GM19438 (cell line): ENCODE measurements around the gene CDHR1.
A peak's percentile ranks its signal among the peaks of the same experiment; 100 is the strongest.
"Not testable (repeated sequence)": the region's sequence is repeated elsewhere in the genome, so short reads cannot be mapped to it uniquely, and the experiment has no call there.

Experiments used
- ATAC-seq: cut with Tn5 transposase; IDR thresholded peaks from one replicate; pipeline ENCODE4 v1.9.1; 2021; ENCODE audit warnings: low read depth; ENCODE audit not compliant: unreplicated experiment

Gene CDHR1

GRCh38 chr10:84194424-84195043, at the start of gene CDHR1:
CDHR1 (plus strand) TSS chr10:84194537; CDS start chr10:84194761, 224 bp downstream.
- peak; percentile 67 for ATAC-seq

- ATAC-seq: no peak
Measured at GRCh38 chr10:84147347-84147746, 47.0 kb upstream of the CDHR1 start.

GRCh38 chr10:84148006-84148597, 46.2 kb upstream of the CDHR1 start:
- peak; percentile 57 for ATAC-seq

GRCh38 chr10:84149854-84150253, 44.5 kb upstream of the CDHR1 start:
- no peak for ATAC-seq

GRCh38 chr10:84152769-84153168, 41.6 kb upstream of the CDHR1 start:
- ATAC-seq: no peak

- no peak for ATAC-seq
Measured at GRCh38 chr10:84155521-84155920, 38.8 kb upstream of the CDHR1 start.

- no peak for ATAC-seq
Measured at GRCh38 chr10:84156009-84156408, 38.3 kb upstream of the CDHR1 start.

- ATAC-seq: peak; percentile 45
Measured at GRCh38 chr10:84156768-84157167, 37.6 kb upstream of the CDHR1 start.

GRCh38 chr10:84158061-84158460, 36.3 kb upstream of the CDHR1 start:
- no peak for ATAC-seq

- no peak for ATAC-seq
Measured at GRCh38 chr10:84158550-84158949, 35.8 kb upstream of the CDHR1 start.

- ATAC-seq: no peak
Measured at GRCh38 chr10:84159076-84159685, 35.2 kb upstream of the CDHR1 start.

GRCh38 chr10:84160663-84161362, 33.5 kb upstream of the CDHR1 start:
- ATAC-seq: no peak

GRCh38 chr10:84163996-84164395, 30.3 kb upstream of the CDHR1 start:
- ATAC-seq: no peak

- ATAC-seq: no peak
Measured at GRCh38 chr10:84164442-84164841, 29.9 kb upstream of the CDHR1 start.

- ATAC-seq: peak; percentile 57
Measured at GRCh38 chr10:84166620-84167288, 27.6 kb upstream of the CDHR1 start.

- ATAC-seq: peak; percentile 30
Measured at GRCh38 chr10:84167289-84167653, 27.1 kb upstream of the CDHR1 start.

GRCh38 chr10:84168382-84168781, 26.0 kb upstream of the CDHR1 start:
- not testable (repeated sequence) for ATAC-seq

- ATAC-seq: not testable (repeated sequence)
Measured at GRCh38 chr10:84171237-84171636, 23.1 kb upstream of the CDHR1 start.

- ATAC-seq: peak; percentile 28
Measured at GRCh38 chr10:84171700-84172466, 22.5 kb upstream of the CDHR1 start.
